HG03196 (cell line): ENCODE data around the gene RUFY3.

Experiments used
- ATAC-seq: cut with Tn5 transposase; IDR thresholded peaks from one replicate; pipeline ENCODE4 v1.9.1; 2021; ENCODE audit not compliant: unreplicated experiment

RUFY3 gene

DNA sequence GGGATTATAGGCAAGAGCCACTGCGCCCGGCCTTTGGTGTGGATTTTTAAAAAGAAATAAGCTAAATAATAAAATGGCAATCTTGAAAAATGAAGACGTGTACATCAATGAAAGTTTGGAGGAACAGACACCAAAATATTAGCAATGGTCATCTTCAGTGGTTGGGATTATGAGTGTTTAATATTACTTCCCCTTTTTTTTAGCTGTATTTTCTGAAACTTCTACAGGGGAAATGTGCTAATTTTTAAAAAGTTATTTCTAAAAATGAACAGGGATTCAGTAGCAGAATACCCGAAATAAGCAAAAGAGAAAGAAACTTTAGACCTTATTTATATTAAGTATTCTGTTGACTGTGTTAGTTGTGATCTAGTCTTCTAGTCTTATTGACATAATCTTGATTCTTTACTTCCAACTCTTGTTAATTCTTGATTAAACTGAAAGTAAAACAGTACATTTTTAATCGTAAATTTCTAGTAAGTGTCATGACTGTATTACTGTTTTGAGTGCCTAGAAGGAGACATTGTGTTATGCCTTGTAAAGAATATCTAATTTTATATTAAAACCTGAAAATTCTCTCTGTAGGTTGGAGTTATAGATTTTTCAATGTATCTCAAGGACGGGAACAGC is 51.3 kb downstream of the RUFY3 start:
- ATAC-seq: no peak

DNA sequence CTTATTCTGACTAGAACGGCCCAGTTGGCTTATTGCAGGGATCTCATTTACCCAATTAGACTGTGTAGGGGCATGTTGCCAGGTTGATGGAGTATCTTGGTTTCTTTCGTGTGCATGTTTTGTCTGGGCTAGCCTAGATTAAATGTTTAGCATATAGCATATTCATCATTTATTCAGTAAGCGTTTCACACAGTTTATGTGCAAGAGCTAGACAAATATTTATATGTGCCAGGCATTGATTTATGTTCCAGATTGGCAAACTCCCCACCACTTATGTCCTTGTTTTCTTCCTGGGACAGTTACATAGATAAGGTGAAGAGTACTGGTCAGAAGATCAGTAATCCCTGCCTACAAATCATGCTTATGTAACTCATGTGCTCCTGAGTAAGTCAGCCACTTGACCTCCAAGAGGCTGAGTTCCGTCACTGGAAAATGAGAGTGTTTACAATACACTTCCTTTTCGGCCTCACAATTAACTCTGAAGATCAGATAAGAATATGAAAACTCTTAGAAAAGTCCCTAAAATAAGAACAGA is 57.2 kb downstream of the RUFY3 start:
- ATAC-seq: no peak

DNA sequence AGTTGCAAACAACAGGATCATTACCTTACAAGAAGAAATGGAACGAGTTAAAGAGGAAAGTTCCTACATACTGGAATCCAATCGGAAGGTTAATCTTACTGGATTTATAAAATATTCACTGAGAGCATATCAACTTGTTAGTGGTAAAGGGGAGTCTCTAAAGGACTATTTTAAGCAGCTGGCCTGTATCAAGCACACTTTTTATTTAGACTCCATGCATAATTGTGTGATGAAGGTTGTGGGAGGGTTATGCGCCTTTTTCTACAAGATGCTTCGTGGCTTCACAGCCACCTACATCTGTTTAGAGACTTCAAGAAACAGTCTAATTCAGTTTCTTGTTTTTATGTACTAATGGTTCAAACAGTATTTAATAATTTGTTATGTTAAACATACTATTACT is 61.3 kb downstream of the RUFY3 start:
- no peak for ATAC-seq

- no peak for ATAC-seq
Measured at GRCh38 chr4:70787496-70787895, 65.7 kb downstream of the RUFY3 start.

DNA sequence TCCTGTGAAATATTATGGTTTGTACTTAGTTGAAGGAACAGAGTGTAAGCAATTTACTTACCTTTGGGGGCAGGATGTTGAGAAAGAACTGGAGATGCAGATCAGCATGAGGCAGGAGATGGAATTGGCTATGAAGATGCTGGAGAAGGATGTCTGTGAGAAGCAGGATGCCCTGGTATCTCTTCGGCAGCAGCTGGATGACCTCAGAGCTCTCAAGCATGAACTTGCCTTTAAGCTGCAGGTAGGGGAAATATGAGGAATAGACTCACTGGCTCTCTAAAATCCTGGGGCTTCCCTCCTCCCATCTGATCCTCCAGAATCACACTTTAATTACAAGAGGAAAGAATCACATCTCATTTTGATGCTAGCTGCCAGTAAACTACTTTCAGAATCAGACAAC is 67.0 kb downstream of the RUFY3 start:
- no peak for ATAC-seq

DNA sequence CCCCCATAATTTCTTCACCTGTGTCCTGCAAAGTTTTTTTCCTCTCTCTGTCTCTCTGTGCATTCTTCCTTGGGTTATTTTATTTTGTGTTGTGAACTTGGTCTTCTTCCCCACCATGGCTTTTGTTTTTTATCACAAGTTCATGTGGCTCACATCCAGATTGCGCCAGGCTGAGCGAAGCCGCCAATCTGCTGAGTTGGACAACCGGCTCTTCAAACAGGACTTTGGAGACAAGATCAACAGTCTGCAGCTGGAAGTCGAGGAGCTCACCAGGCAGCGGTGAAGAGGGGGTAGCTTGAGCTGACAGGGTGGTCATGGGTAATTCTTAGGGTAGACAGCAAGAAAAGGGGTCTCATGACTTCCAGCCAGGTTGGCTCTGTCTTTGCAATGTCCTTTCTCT is 71.9 kb downstream of the RUFY3 start:
- no peak for ATAC-seq

DNA sequence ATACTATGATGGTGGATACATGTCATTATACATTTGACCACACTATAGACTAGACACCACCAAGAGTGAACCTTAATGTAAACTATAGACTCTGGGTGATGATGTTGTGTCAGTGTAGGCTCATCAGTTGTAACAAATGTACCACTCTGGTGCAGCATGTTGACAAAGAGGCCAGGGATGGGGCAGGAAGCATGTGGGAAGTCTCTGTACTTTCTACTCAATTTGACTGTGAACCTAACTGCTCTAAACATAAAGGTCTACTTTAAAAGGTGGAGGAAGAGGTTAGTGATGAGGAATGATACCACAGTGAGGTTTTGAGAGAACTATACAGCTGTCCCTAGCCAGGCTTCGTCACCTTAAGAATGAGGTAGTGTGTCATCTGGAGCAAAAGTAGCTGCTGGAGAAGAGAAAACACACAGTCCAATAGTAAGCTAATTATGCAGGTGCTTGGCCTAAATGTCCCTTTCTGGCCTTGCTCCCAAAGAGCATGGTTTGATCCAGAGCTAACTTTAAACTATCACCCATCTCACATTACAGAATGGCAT is 79.6 kb downstream of the RUFY3 start:
- no peak for ATAC-seq

DNA sequence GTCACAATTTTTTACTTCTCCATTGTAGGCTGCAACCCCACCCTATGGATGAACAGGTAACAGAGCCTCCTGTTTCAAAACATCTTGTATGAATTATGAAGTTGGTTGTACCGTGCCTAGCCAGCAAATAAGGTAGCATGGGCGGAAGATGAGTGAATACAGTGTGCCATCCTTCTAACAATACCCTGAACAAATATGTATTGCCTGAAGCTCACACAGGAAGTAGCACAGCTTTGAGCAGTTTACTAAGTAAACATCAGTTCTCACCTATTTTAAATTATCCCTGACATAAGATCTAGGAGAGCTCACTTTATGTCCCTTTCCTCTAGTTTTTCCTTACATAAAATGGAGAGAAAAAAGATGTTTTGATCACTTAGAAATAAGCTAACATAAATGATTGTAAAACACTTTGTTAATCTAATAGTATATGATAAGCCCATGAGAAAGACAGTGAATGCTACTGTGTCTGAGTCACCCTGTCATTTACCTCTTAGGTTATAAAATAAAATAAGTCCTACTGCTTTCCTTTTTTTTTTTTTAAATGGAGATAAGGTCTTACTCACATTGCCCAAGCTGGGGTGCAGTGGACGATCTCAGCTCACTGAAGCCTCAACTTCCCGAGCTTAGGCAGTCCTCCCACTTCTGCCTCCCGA is 81.3 kb downstream of the RUFY3 start:
- no peak for ATAC-seq

DNA sequence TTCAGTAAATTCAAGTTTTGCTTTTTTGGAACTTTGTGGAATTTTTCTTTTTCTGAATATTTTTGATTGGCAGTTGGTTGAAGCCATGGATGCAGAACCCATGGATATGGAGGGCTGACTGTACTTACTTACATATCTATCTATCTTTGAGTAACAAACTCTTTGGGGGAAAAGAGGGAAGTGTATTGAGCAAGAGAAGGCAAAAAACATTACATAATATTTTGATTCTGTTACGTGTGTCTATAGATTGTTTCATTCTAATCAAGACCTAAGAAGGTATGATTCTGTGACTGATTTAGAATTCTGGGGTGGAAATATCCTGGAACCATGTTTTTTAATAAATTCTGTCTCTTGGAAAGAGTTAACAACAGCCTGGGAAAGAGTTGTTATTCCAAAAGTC is 86.4 kb downstream of the RUFY3 start:
- ATAC-seq: no peak

- no peak for ATAC-seq
Measured at GRCh38 chr4:70815370-70815769, 93.6 kb downstream of the RUFY3 start.

- ATAC-seq: no peak
Measured at GRCh38 chr4:70816894-70817293, 95.1 kb downstream of the RUFY3 start.

GRCh38 chr4:70818173-70818855 is 96.5 kb downstream of the RUFY3 start:
- ATAC-seq: no peak

- ATAC-seq: no peak
Measured at GRCh38 chr4:70818921-70819320, 97.2 kb downstream of the RUFY3 start.

GRCh38 chr4:70829015-70829414 is 107.3 kb downstream of the RUFY3 start:
- no peak for ATAC-seq

- no peak for ATAC-seq
Measured at GRCh38 chr4:70829492-70829891, 107.7 kb downstream of the RUFY3 start.

GRCh38 chr4:70830054-70830453 is 108.3 kb downstream of the RUFY3 start:
- no peak for ATAC-seq

DNA sequence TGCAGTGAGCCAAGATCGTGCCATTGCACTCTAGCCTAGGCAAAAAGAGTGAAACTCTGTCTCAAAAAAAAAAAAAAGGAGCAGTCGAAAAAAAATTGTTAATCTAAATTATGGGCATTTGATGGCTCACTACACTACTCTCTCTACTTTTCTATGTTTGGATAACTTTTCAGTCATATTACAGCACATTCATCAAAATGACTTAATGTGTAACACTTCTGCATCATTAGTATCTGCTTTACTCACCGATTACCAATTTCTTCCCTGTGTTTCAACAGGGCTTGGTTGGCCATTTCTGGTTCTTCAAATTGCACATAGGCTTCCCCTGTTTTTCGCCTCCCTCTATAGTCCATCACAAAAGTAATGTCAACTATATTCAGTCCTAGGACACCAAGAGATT is 109.5 kb downstream of the RUFY3 start:
- ATAC-seq: no peak

DNA sequence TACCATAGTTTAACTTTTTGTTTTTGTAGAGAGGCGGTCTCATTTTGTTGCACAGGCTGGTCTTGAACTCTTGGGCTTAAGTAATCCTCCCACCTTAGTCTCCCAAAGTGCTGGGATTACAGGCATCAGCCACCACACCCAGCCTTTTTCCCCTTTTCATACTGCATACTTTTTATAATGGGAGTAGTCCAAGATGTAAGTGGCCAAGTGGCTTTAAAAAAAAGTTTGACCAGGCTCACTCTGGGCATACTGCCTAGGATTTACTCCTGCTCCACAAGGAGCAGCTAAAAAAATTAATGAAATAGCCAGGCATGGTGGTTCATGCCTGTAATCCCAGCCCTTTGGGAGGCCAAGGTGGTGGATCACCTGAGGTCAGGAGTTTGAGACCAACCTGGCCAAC is 111.9 kb downstream of the RUFY3 start:
- no peak for ATAC-seq

DNA sequence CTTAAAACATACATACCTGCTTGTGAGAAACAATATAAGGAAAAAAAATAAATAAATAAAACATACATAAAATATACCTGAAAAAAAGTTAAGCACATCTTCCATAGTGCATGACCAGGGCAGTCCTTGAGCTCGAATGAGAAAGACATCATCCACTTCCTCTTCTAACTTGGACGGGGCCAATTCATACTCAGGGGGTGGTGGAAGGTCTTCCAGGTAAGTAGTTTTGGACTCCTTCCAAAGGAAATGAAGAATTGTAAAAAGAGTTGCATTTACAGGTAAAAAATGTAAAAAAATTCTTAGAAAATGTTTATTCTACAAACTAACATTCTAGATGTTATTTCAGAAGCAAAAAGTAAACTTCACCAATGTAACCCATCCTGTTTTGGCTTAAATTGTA is 114.3 kb downstream of the RUFY3 start:
- ATAC-seq: no peak

DNA sequence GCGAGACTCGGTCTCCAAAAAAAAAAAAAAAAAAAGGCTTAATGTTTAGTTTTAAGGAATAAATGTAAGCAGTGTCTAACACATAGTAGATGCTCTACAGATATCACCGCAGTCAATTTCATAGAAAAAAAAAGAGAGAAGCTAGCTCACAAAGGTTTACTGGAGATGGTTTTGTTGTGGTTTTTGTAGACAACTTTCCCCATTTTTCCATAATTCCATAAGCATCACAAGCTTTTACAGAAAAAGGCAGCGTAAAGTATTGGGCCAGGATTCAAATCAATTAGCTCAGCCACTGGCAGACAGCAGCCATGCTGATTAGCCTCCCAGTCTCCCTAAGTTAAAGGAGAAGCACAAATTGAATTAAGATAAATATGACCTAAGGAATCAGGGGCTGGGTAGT is 116.4 kb downstream of the RUFY3 start:
- ATAC-seq: no peak

DNA sequence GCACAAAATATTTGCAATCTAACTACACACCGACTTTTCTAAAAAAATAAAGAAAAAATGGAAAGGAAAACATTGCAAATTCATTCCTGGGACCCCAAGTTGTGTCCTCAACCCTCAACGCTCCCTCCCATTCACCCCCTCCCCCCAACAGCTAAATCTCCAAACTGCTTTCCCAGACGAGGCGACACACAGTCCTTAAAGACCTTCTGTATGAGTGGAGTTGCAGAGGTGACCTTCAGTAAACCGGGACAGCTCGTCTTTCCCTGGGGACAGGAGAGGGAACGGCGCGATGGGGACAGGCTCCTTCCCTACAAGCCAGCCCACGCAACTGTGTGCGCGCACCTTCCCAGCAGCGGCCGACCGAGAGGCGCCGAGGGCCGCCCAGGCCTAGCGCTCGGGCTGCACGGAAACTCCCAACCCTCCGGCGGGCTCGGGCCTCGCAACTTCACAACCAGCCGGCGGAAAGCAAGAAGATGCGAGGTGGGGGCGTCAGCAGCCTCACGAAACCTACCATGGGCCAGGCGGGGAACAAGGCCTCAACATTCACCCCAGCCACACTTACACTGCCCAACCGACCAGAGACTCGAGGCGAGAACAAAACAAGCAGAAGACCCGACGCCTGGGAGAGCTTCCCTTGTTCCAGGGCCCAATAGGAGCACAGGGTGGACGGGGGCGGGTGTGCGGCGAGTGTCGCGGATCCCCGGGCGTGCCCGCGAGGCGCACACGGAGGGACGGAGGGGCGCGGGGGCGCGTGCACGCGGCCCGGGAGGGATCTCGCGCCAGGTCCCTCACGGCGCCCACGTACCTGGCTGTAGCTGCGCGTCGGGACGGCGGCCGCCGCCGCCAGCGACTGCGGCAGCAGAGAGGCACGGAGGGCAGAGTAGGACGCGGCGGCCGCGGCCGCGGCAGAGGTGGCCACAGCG is 117.2 kb downstream of the RUFY3 start:
- ATAC-seq: peak; percentile 47
